NCI-H146 (cell line): Measurements from ENCODE around the gene FRMD4B.

ENCODE experiments used
- DNase-seq: peaks from one replicate; lab custom pipeline; 2025; lab: John Stamatoyannopoulos, UW

Gene FRMD4B

DNA sequence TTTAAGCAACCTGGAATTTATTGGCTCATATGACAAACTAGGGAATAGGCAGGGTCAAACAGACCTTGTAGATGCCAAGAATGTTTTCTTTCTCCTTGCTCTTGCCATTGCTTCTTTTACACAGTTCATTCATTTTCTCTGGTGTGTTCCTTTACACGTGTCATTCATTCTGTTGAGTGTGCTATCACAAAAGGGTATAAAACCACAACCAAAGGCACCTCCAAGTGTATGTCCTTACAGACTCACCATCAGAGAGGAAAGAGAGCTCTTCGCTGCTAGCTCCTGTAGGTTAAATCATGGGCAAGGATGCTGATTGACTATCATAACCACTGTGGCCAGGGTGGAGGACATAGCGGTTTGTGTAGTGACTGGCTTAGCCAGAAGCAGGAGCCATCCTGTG lies 19.2 kb upstream of the FRMD4B start:
- DNase-seq, result no peak

- DNase-seq, result no peak
These were observed 17.6 kb upstream of the FRMD4B start for GRCh38 chr3:69403454-69403853.

GRCh38 chr3:69400683-69401082 lies 14.8 kb upstream of the FRMD4B start:
- DNase-seq, result no peak

- no peak for DNase-seq
These were observed 7.0 kb upstream of the FRMD4B start for GRCh38 chr3:69392850-69393249.

- DNase-seq, result no peak
These were observed 6.5 kb upstream of the FRMD4B start for GRCh38 chr3:69392415-69392814.

DNA sequence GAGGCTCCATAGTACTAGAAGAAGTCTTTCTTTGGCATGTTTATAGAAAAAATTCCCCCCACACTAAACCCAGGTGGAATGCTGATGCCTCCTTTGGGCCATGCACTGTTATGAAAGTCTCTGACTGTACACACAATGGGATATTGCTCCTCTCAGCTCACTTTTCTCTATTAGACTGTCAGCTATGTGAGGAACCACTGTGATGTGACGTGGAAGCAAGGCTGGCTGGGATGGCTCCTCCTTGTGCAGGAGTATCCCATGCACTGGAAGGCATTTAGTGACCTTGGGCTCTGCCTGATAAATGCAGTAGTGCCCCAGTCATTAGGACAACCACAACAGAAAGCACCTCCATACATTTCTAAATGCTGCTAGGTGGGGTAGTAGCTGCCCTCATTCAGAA lies 5.7 kb upstream of the FRMD4B start:
- DNase-seq, result no peak

DNA sequence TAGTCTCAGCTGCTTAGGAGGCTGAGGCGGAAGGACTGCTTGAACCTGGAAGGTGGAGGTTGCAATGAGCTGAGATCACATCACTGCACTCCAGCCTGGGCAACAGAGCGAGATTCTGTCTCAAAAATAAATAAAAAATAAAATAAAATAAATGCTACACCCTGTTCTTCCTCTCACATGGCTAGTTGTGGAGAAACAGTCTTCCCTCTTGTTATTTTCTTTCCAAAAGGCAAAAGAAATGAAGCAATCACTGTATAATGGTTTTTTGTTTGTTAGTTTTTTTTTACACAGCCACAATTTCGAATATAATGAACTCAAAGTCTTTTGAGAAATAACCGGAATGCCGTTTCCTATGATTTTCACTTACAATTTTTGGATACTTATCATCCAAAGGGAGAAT lies 4.9 kb upstream of the FRMD4B start:
- DNase-seq, result no peak

DNA sequence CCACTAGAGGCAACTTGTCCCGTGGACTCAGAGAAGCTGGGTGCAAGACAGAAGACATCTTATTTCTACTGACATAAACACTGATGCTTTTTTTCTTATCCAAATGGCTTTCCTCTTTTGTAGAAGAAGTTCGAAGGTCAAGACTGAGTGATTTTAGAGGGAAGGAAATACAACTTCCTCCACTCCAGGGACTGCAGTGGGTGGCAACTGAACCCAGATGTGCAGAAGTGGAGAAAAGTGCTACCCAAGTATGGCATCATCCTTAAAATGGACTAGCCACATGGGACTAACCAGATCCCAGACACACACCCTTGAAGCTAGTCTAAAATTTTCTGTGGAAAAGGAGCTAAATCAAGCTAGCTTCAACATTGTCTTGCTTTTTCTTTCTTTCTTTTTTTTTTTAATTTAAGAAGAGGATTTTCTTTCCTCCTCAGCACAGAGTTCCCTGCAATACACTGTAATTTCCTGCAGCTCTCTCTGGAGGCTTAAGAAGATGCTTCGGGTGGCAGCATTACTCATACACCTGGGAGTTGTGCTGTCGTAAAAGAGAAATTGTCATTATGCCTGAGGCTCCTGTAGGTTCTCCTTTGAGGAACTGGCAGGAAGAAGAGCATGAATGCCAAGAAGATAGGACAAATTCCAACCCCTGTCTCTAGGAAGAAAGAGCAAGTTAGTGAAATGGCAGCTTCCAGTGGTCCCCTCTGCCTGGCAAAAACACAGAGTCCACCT lies 3.8 kb upstream of the FRMD4B start:
- DNase-seq, result no peak

GRCh38 chr3:69388241-69388640 lies 2.4 kb upstream of the FRMD4B start:
- no peak for DNase-seq

GRCh38 chr3:69386556-69387385 lies 883 bp upstream of the FRMD4B start:
- DNase-seq, result no peak

DNA sequence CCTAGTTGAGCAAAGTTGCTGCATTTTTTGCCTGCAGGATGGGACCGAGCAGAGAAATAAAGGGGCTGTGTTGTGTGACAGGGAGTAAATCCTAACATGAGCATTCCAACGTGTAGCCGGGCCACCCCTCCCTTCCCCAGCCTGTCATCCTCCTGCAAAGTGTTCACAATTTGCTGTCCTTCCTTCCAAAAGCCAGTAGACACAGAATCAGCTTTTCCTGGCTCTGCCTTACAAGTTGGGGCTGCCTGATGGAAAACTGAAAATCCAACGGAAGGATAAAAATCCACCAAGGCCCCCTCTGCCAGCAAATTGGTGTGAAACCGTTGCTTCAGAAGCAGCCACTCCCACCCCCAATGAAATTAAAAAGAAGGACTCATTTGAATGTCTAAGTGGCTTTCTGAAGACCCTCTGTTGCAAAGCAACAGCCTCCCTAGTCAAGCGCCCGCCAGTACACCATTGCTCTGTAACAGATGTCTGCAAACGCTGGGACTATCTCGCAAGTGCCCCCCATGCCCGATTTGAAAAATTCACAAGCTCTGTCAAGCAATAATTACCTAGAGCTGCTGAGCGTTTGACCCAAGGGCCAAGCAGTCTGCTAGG lies 665 bp downstream of the FRMD4B start:
- DNase-seq, result no peak

DNA sequence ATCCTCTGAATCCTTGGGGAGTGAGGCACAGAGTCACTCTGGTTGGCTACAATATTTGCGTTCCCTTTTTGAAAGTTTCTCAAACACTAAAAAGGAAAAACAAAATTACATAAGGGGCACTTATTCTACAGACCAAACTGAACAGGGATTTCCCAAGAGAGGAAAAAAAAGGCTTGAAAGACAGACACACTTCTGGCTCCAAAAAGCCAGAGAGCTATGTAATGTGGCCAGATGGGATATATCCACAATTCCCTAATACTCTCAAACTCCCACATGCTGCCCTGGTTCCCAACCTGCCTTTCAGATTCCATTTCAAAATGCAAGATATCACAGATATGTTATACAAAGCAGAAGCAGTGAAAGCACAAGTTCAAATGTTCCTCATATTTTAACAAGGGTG lies 1.6 kb downstream of the FRMD4B start:
- DNase-seq, result no peak

DNA sequence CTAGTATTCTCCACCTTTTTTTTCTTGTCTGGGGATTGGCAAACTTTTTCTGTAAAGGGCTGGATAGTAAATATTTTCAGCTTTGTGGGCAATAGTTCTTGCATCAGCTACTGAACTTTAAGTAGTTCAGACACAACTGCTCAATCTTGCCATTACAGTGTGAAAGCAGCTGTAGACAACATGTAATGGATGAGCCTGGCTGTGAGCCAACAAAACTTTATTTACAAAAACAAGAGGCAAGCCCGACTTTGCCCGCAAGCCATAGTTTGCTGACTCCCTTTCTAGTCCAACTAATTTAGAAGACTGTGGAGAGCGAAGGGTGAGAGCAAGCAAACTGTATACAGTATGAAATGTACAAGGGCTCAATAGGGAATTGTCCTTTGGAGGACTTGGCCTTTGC lies 6.2 kb downstream of the FRMD4B start:
- DNase-seq, result no peak

DNA sequence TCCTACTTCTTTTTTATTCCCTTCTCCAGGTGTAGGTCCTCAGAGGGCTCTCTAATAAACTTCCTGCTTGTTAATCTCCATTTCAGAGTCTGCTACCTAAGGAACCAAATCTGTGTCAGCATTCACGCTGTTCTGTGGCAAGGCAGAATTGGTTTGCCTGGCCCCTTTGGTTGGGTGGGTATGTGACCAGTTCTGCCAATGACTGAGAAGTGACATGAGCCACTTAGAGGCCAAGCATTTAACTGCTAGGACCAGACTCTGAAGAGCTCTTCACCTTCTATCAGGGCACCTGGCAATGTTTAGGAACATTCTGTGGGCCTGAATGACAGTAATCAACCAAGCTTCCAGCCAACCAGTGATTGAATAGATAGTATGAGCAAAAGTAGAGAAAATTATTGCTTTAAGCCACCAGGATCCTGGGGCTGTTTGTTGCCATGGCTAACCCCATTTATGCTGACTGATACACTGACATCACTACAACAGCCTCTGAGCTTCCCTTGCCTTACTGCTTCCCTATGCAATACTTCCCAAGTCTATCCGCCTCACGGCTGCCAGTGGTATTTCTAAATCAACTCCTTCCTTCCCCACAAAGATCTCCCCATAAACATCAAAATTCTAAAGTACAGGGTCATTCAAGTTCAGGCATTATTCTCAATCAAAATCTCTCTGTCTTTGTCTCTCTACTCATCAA lies 7.6 kb downstream of the FRMD4B start:
- no peak for DNase-seq

GRCh38 chr3:69377262-69377661 lies 8.6 kb downstream of the FRMD4B start:
- DNase-seq, result no peak

DNA sequence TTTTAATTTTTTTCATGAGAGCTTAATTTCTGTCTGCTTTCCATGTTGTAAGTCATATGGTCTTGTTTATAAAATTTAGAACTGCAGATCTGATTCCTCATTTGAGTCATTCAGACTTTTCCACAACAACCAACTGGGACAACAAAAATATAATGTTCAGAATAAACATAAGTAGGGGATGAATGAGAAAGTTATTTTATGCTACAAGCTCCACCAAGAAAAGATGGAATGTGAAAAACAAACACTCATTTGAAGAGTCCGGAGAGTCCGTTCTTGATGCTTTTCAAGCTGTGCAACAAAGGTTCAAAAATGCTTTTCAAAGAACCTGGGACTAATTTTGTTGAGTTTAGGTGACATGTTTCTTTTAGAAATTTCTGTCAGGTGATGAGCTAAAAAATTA lies 9.2 kb downstream of the FRMD4B start:
- DNase-seq, result no peak

- DNase-seq, result no peak
These were observed 14.1 kb downstream of the FRMD4B start for GRCh38 chr3:69371816-69372215.

- DNase-seq, result no peak
These were observed 15.0 kb downstream of the FRMD4B start for GRCh38 chr3:69370901-69371301.

DNA sequence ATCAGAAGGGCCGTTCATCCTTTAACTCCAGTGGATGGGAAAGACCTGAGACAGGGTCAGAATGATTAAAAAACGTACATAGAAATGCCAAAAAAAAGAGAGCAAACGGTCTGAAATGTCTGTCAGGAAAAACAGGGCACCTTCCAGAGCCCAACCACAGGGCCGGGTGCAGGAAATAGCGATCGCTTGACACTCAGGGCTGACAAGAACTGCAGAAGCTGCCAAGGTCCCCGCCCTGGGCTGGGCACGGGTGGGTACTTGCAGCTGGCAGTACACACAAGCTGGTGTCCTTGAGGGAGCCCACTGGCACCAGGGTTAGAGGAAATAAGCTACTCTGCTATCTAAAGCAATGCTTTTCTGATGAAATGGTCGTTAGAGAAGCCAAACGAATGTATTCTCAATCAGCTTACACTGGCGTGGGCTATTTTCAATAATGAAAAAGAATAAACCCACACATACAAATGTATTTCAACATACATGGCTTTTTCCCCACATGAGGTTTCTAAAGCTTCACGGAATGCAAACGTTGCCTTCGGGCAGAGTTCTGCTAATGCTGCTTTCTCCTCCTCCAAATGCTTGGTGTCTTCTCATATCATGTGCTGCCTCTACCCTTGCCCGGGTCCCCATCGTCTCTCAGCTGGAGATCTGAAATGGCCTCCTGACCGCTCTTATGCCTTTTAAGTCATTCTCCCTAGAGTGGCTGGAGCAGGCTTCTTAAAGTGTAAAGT lies 15.6 kb downstream of the FRMD4B start:
- DNase-seq, result no peak

DNA sequence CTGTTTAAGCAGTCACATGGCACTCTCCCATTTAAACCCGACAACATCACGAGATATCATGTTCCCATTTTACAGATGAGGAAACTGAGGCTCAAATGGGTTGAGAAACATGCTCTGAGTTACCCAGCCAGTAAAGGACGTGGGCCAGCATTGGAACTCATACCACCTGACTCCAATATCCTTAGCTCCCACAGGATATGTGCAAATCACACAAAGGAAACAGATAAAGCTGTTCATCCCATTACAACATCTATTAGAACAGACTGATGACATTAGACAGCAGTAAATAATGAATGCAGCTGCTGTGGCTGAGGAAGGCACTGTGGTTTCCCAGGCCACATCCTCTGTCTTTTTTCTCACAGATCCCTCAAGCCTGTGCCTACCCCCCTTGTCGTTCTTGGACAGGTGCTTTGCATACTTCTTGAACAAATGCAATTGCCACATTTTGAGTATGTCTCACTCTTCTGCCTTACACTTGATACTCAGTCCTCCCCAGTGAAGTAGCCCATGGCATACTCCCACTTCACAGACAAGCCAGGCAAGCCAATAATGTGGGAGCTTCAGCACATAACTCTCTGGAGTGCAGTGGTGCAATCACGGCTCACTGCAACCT lies 17.7 kb downstream of the FRMD4B start:
- no peak for DNase-seq

DNA sequence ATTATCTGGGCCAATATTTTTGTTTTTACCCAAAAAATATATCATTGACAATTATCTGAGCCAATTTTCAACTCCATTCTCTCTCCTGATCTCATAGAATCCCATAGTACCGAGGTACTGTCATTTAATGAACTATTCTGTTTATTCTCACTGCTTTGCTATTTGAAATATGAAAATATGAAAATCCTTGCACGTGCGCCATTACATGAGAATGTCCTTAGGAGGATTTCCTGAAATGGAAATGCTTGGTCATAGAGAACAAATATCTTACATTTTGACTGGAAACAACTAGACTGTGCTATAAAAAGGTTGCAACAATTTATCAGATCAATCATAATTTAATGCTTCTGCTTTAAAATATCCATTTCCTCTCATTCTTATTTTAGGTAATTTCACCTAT lies 18.3 kb downstream of the FRMD4B start:
- no peak for DNase-seq
